Measurements from ENCODE around the gene AGAP1.

The AGAP1 gene

DNA sequence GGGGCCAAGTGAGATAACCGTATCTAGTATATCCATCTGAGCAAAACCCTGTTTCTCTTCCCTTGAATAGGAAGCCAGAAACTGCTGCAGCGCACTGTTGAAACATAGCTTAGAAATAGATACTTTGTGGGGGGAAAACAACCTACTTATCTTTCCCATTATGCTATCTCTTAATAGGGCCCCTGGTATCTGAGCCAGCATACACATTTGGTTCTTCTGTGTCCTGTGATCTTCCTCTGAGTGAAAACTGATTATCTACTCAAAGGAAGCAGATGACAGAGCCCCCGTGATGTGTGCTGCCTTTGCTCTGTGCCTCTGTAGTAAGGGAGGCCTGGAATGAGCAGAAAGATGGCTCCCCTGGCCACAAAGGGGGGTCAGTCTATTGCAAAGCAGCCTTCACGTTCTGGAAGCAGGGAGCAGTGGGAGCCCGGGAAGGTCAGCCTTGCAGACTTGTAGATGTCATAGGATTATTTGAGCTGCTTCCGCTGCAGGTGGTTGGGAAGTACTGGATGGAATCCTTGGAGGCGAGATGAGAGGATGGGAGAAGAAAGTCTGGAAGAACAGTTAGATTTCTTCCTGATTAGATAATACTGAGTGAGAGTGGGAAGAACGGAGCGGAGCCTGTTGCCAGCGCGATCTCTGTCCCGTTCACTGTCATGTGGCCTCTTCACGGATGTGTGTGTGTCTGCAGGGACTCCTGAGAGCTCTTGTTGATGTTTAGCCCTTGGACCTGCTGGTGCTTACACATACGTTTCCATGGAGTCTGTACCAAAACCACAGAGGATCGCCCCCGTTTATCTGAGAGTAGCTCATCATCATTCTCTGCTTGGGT lies 150.1 kb downstream of the AGAP1 start:
- no peak for DNase-seq (ENCODE audit: low read depth)
- no peak overlapping the region for H3K4me3 ChIP-seq (ENCODE audit: low read length)
- TF ChIP-seq, protein P1, sequence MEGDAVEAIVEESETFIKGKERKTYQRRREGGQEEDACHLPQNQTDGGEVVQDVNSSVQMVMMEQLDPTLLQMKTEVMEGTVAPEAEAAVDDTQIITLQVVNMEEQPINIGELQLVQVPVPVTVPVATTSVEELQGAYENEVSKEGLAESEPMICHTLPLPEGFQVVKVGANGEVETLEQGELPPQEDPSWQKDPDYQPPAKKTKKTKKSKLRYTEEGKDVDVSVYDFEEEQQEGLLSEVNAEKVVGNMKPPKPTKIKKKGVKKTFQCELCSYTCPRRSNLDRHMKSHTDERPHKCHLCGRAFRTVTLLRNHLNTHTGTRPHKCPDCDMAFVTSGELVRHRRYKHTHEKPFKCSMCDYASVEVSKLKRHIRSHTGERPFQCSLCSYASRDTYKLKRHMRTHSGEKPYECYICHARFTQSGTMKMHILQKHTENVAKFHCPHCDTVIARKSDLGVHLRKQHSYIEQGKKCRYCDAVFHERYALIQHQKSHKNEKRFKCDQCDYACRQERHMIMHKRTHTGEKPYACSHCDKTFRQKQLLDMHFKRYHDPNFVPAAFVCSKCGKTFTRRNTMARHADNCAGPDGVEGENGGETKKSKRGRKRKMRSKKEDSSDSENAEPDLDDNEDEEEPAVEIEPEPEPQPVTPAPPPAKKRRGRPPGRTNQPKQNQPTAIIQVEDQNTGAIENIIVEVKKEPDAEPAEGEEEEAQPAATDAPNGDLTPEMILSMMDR (IDR thresholded peaks at IDR 0.05; ENCODE audit: insufficient read depth, low read depth, low read length, missing control alignments): no peak

DNA sequence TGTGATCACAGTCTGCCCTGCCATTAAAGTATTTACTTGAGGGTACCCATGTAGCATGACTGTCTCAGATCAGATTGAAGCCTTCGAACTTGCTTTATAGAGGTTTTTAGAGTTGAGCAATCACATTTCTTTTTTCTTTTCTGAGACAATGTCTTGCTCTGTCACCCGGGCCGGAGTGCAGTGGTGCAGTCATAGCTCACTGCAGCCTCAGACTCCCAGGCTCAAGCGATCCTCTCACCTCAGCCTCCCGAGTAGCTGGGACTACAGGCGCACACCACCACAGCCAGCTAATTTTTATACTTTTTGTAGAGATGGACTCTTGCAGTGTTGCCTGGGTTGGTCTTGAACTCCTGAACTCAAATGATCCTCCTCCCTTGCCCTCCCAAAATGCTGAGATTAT lies 153.4 kb downstream of the AGAP1 start:
- TF ChIP-seq, protein P1 (IDR thresholded peaks at IDR 0.05; ENCODE audit: insufficient read depth, low read depth, low read length, missing control alignments): no peak
- DNase-seq (ENCODE audit: low read depth): no peak
- H3K4me3 ChIP-seq (ENCODE audit: low read length): no peak overlapping the region

DNA sequence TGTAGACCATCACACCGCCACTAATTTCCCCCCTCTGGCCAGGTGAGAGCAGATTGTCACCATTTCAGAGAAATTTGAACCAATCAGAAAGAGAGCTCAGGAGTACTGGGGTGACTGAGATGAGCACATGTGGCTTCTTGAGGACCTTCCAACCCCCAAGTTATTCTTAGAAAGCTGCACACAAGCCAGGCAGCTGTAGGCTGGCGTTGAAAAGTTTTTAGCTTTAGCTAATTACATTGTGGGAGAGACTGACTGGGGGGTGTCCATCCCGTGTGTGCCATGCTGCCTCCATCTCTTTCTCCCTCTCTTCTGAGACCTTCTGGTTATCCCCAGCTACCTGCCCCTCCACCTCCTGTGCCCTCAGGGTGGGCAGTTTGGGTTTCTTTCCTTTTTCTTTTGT lies 154.0 kb downstream of the AGAP1 start:
- TF ChIP-seq, protein P1 (IDR thresholded peaks at IDR 0.05; ENCODE audit: insufficient read depth, low read depth, low read length, missing control alignments): no peak
- no peak overlapping the region for H3K4me3 ChIP-seq (ENCODE audit: low read length)
- no peak for DNase-seq (ENCODE audit: low read depth)

DNA sequence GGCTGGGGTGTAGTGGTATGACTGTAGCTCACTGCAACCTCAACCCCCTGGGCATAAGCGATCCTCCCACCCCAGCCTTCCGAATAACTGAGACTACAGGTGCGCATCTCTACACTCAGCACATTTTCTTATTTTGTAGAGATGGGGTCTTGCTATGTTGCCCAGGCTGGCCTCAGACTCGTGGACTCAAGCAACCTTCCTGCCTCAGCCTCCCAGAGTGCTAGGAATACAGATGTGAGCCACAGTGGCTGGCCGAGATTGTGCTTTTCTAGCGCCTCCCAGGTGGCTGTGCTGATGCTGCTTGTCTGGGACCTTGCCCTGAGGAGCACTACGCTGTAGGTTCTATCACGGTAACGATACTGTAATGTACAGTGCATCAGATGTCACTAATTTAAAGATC lies 155.6 kb downstream of the AGAP1 start:
- TF ChIP-seq, protein P1 (IDR thresholded peaks at IDR 0.05; ENCODE audit: insufficient read depth, low read depth, low read length, missing control alignments): no peak

DNA sequence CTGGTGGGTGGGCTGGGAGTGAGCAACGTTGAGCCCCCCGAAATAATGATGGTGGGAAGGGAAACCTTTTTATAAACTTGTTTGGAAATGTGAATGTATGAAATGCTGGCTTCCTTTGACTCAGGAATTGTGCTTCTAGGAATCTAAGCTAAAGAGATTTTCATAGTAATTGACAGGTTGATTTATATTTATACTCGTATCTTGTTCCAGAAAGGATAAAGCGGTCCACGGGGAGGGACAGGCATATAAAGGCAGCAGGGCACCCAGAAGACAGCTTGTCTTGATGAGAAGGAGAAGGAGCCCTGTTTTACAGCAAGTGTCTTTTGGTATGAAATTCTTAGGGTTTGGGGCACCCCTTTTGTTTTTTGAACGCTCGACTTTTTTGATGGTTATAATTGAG lies 157.8 kb downstream of the AGAP1 start:
- TF ChIP-seq, protein P1 (IDR thresholded peaks at IDR 0.05; ENCODE audit: insufficient read depth, low read depth, low read length, missing control alignments): no peak
- no peak overlapping the region for H3K4me3 ChIP-seq (ENCODE audit: low read length)
- DNase-seq (ENCODE audit: low read depth): no peak

More for the DNA sequence above, 155.6 kb downstream of the AGAP1 start:
- no peak for DNase-seq (ENCODE audit: low read depth)
- H3K4me3 ChIP-seq (ENCODE audit: low read length): no peak overlapping the region

DNA sequence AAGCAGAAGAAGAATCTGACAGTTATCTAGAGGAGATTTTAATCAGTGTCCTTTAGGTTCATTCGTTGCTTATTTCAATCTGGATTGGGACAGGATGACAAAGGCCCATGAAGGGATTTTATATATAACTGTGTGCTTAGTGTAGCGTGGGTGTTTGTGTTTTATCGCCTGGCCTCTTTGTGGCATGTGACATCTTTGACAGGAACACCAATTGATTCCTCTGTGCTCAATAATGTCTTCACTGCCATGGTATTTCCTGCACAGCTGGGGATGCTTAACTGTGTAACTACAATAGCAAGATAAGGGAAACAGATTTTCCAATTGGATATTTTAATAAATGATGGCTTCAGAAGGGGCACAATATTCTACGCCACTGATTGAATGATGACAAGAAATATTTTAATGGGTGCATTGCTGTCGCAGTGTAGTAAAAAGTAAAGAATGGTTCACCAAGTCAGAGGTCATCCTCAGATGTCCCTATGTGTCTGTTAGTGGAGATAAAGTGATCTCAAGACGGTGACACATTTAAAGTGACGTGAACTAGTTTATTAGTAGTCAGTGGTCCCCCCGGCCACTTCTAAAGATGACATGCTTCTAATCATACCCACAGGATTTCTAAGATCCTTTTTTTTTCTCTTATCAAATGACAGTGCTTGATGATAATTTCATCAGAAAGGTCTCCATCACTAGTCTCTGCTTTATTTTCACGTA lies 160.4 kb downstream of the AGAP1 start:
- DNase-seq (ENCODE audit: low read depth): no peak
- H3K4me3 ChIP-seq (ENCODE audit: low read length): no peak overlapping the region
- TF ChIP-seq, protein P1 (IDR thresholded peaks at IDR 0.05; ENCODE audit: insufficient read depth, low read depth, low read length, missing control alignments): no peak

Data from epithelial cell of esophagus (primary cell).